Left kidney (tissue), 2 donors: ENCODE data around the gene TMEM176A. TPM values are rescaled to one million over a fixed set of nuclear protein-coding genes. Genes with fewer than 3 reads are reported as not detected.

ENCODE experiments used
- DNase-seq: peaks from one replicate; pipeline ENCODE4 v3.0.0-alpha.2; 2013
- polyA plus RNA-seq: library from polyadenylated mRNA; unstranded; fragments of 120-200 nt; gene quantifications from one replicate; pipeline ENCODE4 v1.2.1, GENCODE V29; 2013; ENCODE audit not compliant: insufficient read length

TMEM176A gene
- polyA plus RNA-seq, 1 donor = 90.9 TPM

DNA sequence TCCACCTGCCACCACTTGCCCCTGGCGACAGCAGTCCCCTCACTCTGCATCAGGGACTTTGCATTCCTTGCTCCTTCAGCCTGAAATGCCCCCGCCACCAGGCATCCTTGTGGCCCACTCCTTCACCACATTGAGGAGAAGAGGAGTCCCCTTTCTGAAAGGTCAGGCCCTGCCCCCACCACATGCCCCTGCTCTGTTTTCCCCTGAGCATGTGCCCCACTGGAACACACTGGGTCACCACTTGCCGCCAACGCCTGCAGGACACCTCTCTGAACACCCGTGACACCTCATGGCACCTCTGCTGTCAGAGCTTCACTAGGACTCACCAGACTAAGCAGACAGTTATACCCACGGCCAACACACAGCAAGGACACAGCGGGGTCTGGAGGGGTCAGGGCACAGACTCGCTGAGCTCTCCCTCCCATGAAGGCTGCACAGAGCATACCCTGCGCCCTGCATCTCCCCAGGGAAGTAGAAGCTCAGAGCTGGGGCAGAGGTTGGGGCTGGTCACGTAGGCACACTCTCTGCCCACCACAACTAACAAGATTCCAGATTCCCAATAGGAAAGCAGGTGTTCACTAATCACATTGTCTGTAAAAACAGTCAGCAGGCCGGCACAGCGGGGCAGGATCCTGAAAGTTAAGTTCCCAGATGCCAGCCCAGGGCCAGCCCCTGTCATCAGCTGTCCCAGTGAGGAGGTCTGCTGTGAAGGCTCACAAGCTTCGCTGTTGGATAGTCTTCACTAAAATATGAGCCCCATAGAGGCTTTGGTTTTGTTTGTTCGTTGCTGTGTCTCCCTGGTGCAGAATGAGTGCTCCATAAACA is 45.9 kb downstream of the TMEM176A start:
- DNase-seq = no peak

DNA sequence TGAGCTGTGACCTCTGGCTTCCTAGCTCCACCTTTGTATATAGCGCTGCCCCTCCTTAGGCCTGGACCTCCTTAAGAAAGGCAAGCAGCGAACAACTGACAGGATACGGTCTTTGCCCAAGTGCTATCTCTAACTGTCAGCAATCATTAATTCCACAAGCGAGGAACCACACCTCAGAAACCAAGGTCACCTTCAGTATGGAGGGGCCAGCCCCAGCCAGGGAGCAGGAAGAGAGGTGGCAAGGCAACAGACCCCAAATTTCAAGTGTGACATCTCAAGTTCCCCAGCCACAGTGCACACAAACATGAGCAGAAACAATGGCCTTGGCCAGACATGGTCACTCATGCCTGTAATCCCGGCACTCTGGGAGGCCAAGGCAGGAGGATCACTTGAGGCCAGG is 47.0 kb downstream of the TMEM176A start:
- DNase-seq = no peak

DNA sequence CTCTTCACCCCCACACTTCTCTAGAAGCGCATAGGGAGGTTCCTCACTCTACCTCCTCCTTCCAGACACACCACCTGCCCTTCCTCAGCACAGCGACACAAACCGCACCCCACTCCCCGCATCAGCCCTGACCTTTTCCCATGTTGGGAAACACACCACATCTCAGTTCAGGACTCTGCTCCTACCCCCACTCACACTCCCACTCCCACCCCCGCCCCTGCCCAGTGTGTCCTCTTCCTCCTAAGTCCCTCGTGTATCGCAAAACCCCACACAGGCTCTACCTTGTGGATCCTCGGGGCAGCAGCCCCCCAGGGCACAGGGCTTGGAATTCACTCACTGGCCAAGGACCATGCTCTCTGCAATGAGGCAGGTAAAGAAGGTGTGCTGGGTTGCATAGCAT is 47.5 kb downstream of the TMEM176A start:
- no peak for DNase-seq

DNA sequence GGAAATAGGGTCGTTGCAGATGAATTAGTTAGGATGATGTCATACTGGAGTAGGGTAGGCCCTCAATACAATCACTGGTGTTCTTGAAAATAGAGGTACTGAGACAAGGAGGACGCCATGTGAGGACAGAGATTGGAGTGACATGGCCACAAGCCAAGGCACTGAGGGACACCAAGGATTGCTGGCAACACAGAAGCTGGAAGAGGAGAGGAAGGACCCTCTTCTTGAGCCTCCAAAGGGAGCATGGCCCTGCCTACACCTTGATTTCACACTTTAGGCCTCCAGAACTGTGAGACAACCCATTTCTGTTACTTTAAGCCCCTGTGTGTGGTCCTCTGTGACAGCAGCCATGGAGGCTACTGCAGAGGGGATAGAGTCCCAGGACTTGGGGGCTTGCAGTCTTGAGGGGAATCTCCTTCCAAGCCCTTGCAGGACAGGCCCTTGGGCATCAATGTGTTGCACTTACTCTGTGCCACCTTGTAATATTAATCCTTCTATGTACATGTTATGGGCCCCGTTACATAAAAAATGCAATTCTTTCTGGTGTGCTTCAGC is 48.1 kb downstream of the TMEM176A start:
- DNase-seq = no peak

DNA sequence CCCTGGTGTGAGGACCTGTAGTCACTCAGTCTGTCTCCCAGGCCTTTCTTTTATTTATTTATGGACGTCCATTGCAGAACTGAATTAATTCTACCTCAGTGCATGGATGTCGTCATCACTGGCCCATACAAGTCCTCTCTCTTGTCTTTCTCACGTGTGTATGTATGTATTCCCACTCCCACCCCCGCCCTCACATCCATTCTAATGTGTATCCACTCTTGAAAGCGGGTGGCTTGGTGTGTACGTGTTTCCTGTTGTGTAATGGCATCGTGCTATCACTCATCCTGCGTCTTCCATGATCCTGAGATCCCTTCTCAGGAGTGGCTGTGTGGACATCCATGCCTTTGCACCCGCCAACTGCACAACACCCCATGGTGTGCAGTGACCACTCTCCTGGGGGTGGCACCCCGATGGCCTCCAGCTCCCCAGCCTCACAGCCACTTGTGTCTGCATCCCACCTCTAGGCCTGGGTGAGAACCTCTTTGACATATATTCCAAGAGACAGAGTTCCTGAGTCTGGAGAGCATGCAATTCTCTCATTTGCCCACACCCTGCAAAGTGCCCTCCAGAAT is 48.7 kb downstream of the TMEM176A start:
- no peak for DNase-seq

DNA sequence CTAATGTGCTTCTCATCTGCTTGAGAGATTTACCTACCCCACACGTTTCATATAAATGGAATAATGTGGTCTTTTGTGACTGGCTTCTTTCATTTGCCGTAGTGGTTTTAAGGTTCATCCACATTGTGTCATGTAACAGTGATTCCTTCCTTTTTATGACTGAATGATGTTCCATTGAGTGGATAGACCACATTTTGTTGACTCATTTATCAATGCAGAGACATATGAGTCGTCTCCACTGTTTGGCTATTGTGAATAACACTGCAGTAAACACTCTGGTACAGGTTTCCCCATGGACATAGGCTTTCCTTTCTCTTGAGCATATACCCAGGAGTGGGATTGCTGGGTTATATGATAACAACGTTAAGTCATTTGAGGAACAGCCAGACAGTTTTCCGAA is 49.7 kb downstream of the TMEM176A start:
- DNase-seq = no peak

DNA sequence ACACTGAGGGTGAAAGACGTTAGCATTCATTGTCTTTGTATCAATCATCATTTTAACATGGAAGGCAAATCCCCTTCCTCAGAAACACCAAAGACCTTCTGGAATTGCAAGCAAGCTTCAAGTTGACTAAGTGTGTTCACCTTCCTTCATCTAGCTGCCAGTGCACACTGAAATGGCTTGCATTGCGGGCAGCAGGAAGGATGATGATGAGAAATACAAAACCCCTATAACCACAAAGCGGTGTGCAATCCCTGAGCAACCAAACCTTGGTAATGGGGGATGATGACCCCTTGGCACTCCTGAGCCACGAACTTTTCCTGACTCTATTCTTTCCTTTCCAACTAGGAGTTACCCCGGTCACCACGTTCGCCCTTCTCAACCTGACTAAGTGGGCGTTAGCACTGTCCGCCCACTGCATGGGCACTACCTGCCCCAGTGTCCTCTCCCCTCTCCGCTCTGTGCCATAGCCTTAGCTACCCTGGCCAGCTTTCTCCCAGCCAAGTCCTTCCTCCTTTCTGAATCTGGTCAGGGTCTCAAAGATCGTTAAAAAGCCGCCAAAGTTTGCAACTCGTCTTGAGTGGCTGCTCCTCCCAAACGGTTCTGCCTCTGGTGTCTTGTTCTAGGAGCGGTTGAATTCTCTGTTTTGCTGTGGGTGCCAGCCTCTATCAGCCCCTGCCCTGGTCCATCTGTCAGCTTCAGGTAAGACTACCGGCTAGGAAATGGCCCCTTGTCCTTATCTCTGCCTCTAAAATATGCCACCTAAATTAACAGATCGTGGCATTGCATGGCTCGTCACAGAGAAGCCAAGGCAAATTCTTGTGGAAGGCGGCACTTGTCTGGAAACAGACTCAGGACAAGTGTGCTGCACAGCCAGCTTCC is 51.2 kb downstream of the TMEM176A start:
- no peak for DNase-seq

DNA sequence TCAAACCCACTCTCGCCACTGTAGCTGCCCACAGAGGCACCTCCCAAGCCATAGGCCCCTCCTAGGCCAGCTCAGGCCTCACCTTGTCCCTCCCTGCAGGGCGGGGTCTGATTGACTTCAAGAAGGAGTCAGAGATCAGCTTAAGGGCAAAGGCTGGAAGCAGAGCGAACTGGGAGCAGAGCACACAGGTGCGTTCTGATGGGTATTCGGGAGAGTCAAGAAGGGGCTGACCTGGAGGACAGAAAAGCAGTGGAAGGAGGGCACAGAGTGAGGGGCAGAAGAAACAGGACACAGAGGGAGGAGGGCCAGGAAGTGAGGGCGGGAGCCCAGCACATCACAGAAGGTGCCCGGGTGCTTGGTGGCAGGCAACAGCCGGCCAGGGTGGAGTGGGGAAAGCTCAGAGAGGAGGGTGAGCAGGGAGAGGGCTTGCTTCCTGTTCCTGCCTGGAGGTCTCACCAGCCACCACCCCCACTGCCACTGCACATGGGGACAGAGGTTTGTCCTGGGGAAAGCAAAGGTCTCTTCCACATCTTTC is 51.9 kb downstream of the TMEM176A start, which contains the start of gene AOC1:
TSS of gene AOC1 (plus strand) at position 147 of the 535 bp plus-strand sequence. CDS start 3,954 bp downstream, outside the sequence.
- DNase-seq = no peak

DNA sequence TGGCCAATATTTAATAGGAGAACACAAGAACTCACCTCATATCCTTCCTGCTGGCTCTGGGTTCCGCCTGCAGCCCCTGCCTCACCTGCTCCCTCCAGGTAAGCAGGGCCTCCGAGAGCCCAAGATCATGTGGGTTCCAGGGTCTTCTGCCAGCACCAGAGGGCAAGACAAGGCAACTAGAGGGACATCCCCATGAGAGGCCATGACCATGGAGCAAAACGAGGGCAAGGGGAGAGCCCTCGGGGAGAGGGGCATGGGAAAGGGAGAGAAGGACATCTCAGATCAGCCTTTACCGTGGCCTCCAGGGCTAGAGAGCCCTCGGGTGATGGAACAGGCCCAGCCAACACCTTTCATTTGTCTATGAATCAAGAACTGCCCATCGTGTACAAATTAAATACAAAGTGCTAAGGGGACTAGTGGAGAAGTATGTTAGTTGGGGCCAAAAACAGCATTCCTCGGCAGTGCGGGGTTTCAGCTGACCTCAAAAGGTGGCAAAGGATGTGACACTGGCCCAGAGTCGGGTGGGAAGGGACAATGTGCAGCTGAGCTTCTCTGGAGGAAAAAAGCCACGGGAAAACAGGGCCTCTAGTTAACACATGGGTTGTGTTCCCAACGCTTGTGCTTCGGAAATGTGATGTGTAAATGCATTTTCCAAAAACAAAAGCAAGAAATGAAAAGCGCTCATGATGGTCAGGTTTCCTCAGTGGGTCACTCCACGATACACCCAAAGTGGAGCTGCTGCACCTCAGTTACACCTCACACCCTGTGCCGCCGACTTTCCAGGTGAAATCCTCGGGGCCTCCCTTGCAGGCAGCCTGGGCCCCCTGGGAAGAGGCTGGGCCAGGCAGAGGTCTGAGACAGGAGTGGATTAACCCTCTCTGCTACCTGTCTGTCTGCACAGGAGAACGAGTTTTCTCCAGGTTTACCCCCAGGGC is 53.8 kb downstream of the TMEM176A start:
- no peak for DNase-seq

Other genes starting within 250 kb of the TMEM176A start
- gene GIMAP4, start 233.4 kb upstream of the TMEM176A start, polyA plus RNA-seq = 26.3 TPM
- gene GIMAP6, start 168.4 kb upstream of the TMEM176A start, polyA plus RNA-seq = 13.8 TPM
- gene GIMAP2, start 115.1 kb upstream of the TMEM176A start, polyA plus RNA-seq = 7.2 TPM
- 2.4 TPM for gene GIMAP1, start 84.2 kb upstream of the TMEM176A start, polyA plus RNA-seq
- gene GIMAP5, start 63.4 kb upstream of the TMEM176A start, polyA plus RNA-seq = 5.6 TPM
- 78.4 TPM for gene TMEM176B, start 405 bp upstream of the TMEM176A start, polyA plus RNA-seq
- gene AOC1, start 51.7 kb downstream of the TMEM176A start, polyA plus RNA-seq = 54.2 TPM
- gene KCNH2, start 177.6 kb downstream of the TMEM176A start, polyA plus RNA-seq = 13.1 TPM
- 8.7 TPM for gene NOS3, start 190.2 kb downstream of the TMEM176A start, polyA plus RNA-seq
- gene ATG9B, start 223.7 kb downstream of the TMEM176A start, polyA plus RNA-seq = 3.0 TPM
- gene ABCB8, start 227.7 kb downstream of the TMEM176A start, polyA plus RNA-seq = 28.4 TPM
- 2.3 TPM for gene ASIC3, start 247.8 kb downstream of the TMEM176A start, polyA plus RNA-seq